ENCODE data around the gene CADM1. TPM values are rescaled to one million over a fixed set of nuclear protein-coding genes. Genes with fewer than 3 reads are reported as not detected.
A peak's percentile ranks its signal among the peaks of the same experiment; 100 is the strongest.

CADM1 gene
- total and polyA plus RNA-seq, 11 donors, result 11.4 to 80.2 (median 40.6) TPM

GRCh38 chr11:115313224-115313838 is 190.9 kb downstream of the CADM1 start:
- no peaks in the 10 kb centered on the region for H3K36me3 ChIP-seq
- intact Hi-C loops (cut with DNase I), result loop anchor here in 1 of 10 donors (10.0 kb wide), 1 partner anchor 539 kb away; no protein-coding TSS in a partner anchor
- no peaks in the 10 kb centered on the region for H3K27me3 ChIP-seq
- no peak for DNase-seq
- no peak overlapping the region for H3K4me3 ChIP-seq
- peaks cover 0 to 19% (median 2%) of the 10 kb centered on the region in 12 donors for H3K4me1 ChIP-seq
- ATAC-seq, result peak in 3 of 4 donors; percentile 20 to 56 (median 51)
- no peaks in the 10 kb centered on the region for H3K9me3 ChIP-seq
- H3K27ac ChIP-seq, result no peak overlapping the region
- WGBS, 4 donors, result 57 to 76% (median 66%) methylated on average over 2 of the region's 2 CpGs
- TF ChIP-seq, protein P1, sequence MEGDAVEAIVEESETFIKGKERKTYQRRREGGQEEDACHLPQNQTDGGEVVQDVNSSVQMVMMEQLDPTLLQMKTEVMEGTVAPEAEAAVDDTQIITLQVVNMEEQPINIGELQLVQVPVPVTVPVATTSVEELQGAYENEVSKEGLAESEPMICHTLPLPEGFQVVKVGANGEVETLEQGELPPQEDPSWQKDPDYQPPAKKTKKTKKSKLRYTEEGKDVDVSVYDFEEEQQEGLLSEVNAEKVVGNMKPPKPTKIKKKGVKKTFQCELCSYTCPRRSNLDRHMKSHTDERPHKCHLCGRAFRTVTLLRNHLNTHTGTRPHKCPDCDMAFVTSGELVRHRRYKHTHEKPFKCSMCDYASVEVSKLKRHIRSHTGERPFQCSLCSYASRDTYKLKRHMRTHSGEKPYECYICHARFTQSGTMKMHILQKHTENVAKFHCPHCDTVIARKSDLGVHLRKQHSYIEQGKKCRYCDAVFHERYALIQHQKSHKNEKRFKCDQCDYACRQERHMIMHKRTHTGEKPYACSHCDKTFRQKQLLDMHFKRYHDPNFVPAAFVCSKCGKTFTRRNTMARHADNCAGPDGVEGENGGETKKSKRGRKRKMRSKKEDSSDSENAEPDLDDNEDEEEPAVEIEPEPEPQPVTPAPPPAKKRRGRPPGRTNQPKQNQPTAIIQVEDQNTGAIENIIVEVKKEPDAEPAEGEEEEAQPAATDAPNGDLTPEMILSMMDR (IDR thresholded peaks at IDR 0.05), result no peak
- no peak for TF ChIP-seq POLR2A (IDR thresholded peaks at IDR 0.05)

DNA sequence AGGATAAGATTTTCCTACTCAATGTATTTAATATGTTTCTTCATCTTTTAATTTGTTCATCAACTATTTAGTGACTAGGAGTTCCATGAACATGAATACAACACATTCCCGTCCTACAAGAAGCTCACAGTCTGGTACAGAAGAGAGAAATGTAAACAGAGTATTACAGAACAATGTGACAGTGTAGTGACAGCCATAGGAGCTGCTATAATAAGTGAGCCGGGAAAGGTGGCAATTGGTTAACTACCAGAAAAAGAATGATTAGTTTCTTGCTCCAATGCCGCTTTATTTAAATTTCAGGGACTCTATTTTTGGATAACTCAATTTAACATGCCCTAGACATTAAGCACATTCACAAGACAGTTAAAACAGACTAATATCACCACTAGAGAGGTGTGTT is 192.3 kb downstream of the CADM1 start:
- Histone ChIP-seq H3K36me3 (no peaks in the 10 kb centered on the region), H3K27me3 (no peaks in the 10 kb centered on the region), H3K27ac (no peak overlapping the region), H3K9me3 (no peaks in the 10 kb centered on the region), H3K4me3 (no peak overlapping the region), H3K4me1 (peaks cover 0 to 12% (median 0%) of the 10 kb centered on the region in 12 donors)
- no peak for ATAC-seq
- TF ChIP-seq, protein P1 (IDR thresholded peaks at IDR 0.05), result no peak
- TF ChIP-seq POLR2A (IDR thresholded peaks at IDR 0.05), result no peak
- intact Hi-C loops (cut with DNase I), result loop anchor here in 1 of 10 donors (10.0 kb wide), 1 partner anchor 537 kb away; no protein-coding TSS in a partner anchor
- DNase-seq, result no peak
- 85 to 93% (median 87%) methylated on average over 3 of the region's 3 CpGs for WGBS, 4 donors

DNA sequence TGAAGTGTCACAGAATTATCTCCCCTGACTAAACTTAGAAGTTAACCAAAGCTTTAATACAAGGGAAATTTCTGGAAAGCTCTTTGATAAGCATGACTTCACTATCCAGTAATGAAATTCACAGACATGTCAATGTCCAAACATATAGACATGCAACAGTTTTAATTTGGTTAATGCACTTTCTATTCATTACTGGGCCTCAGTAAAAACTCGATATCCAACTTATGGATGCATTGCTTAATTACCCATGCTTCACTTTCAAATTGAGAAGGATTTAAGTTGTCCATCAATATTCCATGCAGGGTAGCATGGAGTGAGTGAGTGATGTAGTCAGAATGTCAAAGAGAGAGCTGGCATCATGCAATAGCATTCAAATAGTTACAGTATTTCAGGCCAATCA is 197.5 kb downstream of the CADM1 start:
- DNase-seq, result no peak
- ATAC-seq, result no peak
- Histone ChIP-seq H3K27me3 (no peaks in the 10 kb centered on the region), H3K4me3 (no peak overlapping the region), H3K4me1 (peaks cover 0 to 3% (median 0%) of the 10 kb centered on the region in 12 donors), H3K36me3 (no peaks in the 10 kb centered on the region), H3K27ac (no peak overlapping the region), H3K9me3 (no peaks in the 10 kb centered on the region)
- TF ChIP-seq, protein P1 (IDR thresholded peaks at IDR 0.05), result no peak
- TF ChIP-seq POLR2A (IDR thresholded peaks at IDR 0.05), result no peak
- WGBS, 4 donors, result 76 to 89% (median 82%) methylated on average over 1 of the region's 1 CpG
- intact Hi-C loops (cut with DNase I), result no loop called here

GRCh38 chr11:115304774-115305472 is 199.3 kb downstream of the CADM1 start:
- intact Hi-C loops (cut with DNase I), result no loop called here
- 70 to 81% (median 75%) methylated on average over 6 of the region's 6 CpGs for WGBS, 4 donors
- TF ChIP-seq, protein P1 (IDR thresholded peaks at IDR 0.05), result no peak
- no peak for TF ChIP-seq POLR2A (IDR thresholded peaks at IDR 0.05)
- Histone ChIP-seq H3K36me3 (no peaks in the 10 kb centered on the region), H3K4me3 (no peak overlapping the region), H3K9me3 (no peaks in the 10 kb centered on the region), H3K27me3 (no peaks in the 10 kb centered on the region), H3K4me1 (peaks cover 0 to 3% (median 0%) of the 10 kb centered on the region in 12 donors), H3K27ac (no peak overlapping the region)
- no peak for ATAC-seq
- no peak for DNase-seq

Data from heart left ventricle (tissue), 16 donors.